EH (cell line): Measurements from ENCODE around the gene DIDO1.

Experiments used
- DNase-seq: peaks from one replicate; pipeline ENCODE4 v3.0.0-alpha.2; 2015; ENCODE audit warnings: low read depth

Gene DIDO1

GRCh38 chr20:62832951-62833391 lies 93.3 kb downstream of the DIDO1 start:
- no peak for DNase-seq

DNA sequence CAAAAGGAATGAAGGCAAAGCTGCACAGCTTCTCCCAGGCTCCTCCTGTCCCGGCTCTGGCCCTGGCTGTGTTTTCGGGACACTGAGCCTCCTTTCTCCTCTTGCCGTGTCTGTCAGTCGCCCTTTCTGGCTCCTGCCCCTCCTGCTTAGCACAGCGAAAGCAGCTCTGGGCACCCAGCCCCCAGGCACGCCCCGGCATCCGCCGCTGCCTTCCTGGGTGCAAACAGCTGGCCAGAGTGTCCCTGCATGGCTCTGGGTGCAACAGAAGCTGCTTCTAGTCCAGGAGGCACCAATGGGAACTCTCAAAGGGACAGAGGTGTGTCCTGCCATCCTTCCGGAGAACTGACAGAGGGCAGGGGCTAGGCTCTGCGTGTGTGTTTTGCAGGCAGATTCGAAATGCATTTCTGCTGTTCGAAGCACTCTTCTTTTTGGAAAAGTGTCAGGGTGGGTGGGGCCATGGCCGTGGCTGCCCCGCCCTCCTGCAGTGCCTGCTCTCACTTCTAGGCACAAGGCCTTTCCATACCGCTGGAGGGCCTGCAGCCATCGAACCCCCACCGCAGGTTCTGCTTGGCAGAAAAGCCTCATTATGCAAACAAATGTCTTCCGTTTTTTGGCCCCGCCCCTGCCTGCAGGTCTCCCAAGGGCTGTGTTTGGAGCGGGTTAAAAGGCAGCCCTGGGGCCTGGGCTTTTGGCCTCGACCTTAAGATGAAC lies 93.9 kb downstream of the DIDO1 start:
- no peak for DNase-seq

- DNase-seq, result no peak
These were observed 94.5 kb downstream of the DIDO1 start for GRCh38 chr20:62831854-62832211.

- DNase-seq, result no peak
These were observed 94.9 kb downstream of the DIDO1 start for GRCh38 chr20:62831361-62831788.

GRCh38 chr20:62830821-62831220 lies 95.5 kb downstream of the DIDO1 start:
- no peak for DNase-seq

GRCh38 chr20:62830251-62830650 lies 96.1 kb downstream of the DIDO1 start:
- no peak for DNase-seq

- no peak for DNase-seq
These were observed 96.8 kb downstream of the DIDO1 start for GRCh38 chr20:62829231-62830230.

DNA sequence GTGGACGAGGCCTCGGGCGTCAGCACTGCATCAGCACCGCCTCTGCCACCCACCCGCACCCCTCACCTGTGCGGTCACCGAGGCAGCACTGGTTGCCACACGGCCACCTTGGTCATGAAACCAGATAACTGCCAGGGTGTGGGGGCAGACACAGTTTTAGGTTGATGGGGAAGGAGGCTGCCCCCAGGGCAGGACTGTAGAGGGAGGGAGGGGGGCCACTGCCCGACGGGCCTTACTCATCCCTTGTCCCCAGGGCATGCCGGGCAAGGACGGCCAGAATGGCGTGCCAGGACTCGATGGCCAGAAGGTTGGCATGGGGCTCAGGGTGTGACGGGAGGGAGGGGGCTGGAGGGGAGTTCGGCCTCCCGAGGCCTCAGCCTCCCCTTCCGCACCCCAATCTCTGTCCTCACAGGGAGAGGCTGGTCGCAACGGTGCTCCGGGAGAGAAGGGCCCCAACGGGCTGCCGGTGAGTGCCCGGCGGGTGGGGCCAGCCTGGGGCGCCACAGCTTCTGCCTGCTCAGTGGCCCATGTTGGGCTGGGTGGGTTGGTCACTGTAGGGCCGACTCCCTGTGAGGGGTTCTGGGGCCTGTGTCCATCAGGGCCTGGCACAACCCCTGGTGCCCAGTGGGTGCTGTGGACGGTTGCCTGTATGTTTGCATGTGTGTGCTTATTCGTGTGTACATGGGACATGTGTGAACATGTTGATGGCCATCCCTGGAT lies 97.6 kb downstream of the DIDO1 start:
- DNase-seq, result no peak

DNA sequence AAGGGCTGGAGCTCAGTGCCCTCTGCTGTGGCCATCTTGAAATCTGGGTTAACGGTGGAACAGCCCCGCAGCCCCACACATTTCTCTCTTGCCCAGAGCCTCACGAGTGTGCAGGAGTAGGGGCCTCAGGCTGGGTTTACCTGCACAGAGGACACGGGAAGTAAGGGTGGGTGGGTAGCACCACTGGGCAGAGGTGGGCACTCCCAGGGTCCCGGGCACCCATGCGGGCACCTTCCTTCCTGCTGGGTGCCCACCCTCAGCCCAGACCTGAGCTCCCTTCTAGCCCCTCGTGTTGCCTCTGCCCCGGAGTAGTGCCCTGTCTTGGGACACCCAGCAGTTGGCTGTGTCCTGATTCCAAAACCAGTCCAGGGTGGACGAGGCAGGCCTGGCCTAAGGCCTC lies 98.3 kb downstream of the DIDO1 start:
- no peak for DNase-seq
